ENCODE results near the gene HIKESHI.

The HIKESHI gene

GRCh38 chr11:86302092-86302793 is at the start of gene HIKESHI:
TSS of gene HIKESHI (plus strand) at chr11:86302240. CDS start at chr11:86302449, 209 bp downstream.
- peak within 1 kb of the TSS; percentile 84 for H3K4me3 ChIP-seq (ENCODE audit: low read depth, low read length)
- DNase-seq (ENCODE audit: low read depth): peak; percentile 88
- no peak for TF ChIP-seq CTCF (IDR thresholded peaks at IDR 0.05; ENCODE audit: low read depth, low read length, missing control alignments)

GRCh38 chr11:86255896-86256295 is 46.1 kb upstream of the HIKESHI start:
- DNase-seq (ENCODE audit: low read depth): no peak
- H3K4me3 ChIP-seq (ENCODE audit: low read depth, low read length): no peak overlapping the region; the same call in 1 of the 2 replicates

GRCh38 chr11:86256608-86257007 is 45.4 kb upstream of the HIKESHI start:
- H3K4me3 ChIP-seq (ENCODE audit: low read depth, low read length): no peak overlapping the region
- DNase-seq (ENCODE audit: low read depth): no peak
- TF ChIP-seq CTCF (IDR thresholded peaks at IDR 0.05; ENCODE audit: low read depth, low read length, missing control alignments): no peak

More at GRCh38 chr11:86255896-86256295, 46.1 kb upstream of the HIKESHI start:
- no peak for TF ChIP-seq CTCF (IDR thresholded peaks at IDR 0.05; ENCODE audit: low read depth, low read length, missing control alignments)

GRCh38 chr11:86257446-86257845 is 44.6 kb upstream of the HIKESHI start:
- no peak overlapping the region for H3K4me3 ChIP-seq (ENCODE audit: low read depth, low read length)
- no peak for TF ChIP-seq CTCF (IDR thresholded peaks at IDR 0.05; ENCODE audit: low read depth, low read length, missing control alignments)
- no peak for DNase-seq (ENCODE audit: low read depth)

- DNase-seq (ENCODE audit: low read depth): no peak
- H3K4me3 ChIP-seq (ENCODE audit: low read depth, low read length): no peak overlapping the region
- no peak for TF ChIP-seq CTCF (IDR thresholded peaks at IDR 0.05; ENCODE audit: low read depth, low read length, missing control alignments)
Observed at GRCh38 chr11:86259730-86260129, 42.3 kb upstream of the HIKESHI start.

GRCh38 chr11:86261328-86261727 is 40.7 kb upstream of the HIKESHI start:
- TF ChIP-seq CTCF (IDR thresholded peaks at IDR 0.05; ENCODE audit: low read depth, low read length, missing control alignments): no peak
- no peak overlapping the region for H3K4me3 ChIP-seq (ENCODE audit: low read depth, low read length)
- no peak for DNase-seq (ENCODE audit: low read depth)

- TF ChIP-seq CTCF (IDR thresholded peaks at IDR 0.05; ENCODE audit: low read depth, low read length, missing control alignments): no peak
- no peak overlapping the region for H3K4me3 ChIP-seq (ENCODE audit: low read depth, low read length)
- no peak for DNase-seq (ENCODE audit: low read depth)
Observed at GRCh38 chr11:86262387-86262786, 39.7 kb upstream of the HIKESHI start.
